Measurements from ENCODE around the gene R3HCC1L. TPM values are rescaled to one million over a fixed set of nuclear protein-coding genes. Genes with fewer than 3 reads are reported as not detected.
"Not testable (repeated sequence)": the region's sequence is repeated elsewhere in the genome, so short reads cannot be mapped to it uniquely, and the experiment has no call there.

The R3HCC1L gene
- total and polyA plus RNA-seq, 2 donors (not counting 1 experiment from before 2014, with no cell fraction given), result 11.6 to 25.1 TPM

GRCh38 chr10:98153213-98153958 lies 18.9 kb downstream of the R3HCC1L start:
- H3K4me1 ChIP-seq (ENCODE audit: control insufficient read depth in 2 of 2, insufficient read depth in 2 of 2, low read length in 2 of 2); H3K4me3 Mint-ChIP-seq; H3K4me3 ChIP-seq (ENCODE audit: control extremely low read depth in 1 of 5, extremely low read depth in 1 of 5, insufficient read depth in 1 of 5, low read depth in 2 of 5, low read length in 4 of 5); H3K27ac Mint-ChIP-seq; ATAC-seq (ENCODE audit: low read depth); DNase-seq; POLR2A ChIA-PET; H3K4me2 ChIP-seq (replicated peaks; ENCODE audit: low read depth, low read length, poor library complexity, severe bottlenecking); intact Hi-C loops (cut with micrococcal nuclease); H3K27me3 Mint-ChIP-seq; H2AFZ ChIP-seq (ENCODE audit: insufficient read depth, low read depth, low read length, poor library complexity, severe bottlenecking); H3K27ac ChIP-seq (ENCODE audit: low read length in 2 of 2); H3K9ac ChIP-seq (ENCODE audit: low read length); H3K4me1 Mint-ChIP-seq; H3K27me3 ChIP-seq (replicated peaks in 1 of 4; ENCODE audit: control extremely low read depth in 1 of 4, control insufficient read depth in 3 of 4, insufficient read depth in 4 of 4, low read length in 3 of 4): not testable (repeated sequence)
- peaks cover 78% of the 10 kb centered on the region for H3K79me2 ChIP-seq (ENCODE audit: control insufficient read depth, insufficient read depth, low read length)
- 80% methylated on average over 2 of the region's 8 CpGs for WGBS (ENCODE audit: insufficient coverage)
- H4K20me1 ChIP-seq (ENCODE audit: control insufficient read depth, insufficient read depth, low read length, poor library complexity, severe bottlenecking), result peaks cover 41% of the 10 kb centered on the region
- peaks cover 10% of the 10 kb centered on the region for H3K9me3 Mint-ChIP-seq (ENCODE audit: insufficient read depth)
- H3K9me3 ChIP-seq (ENCODE audit: control extremely low read depth in 1 of 3, control insufficient read depth in 2 of 3, insufficient read depth in 1 of 3, low read length in 2 of 3), result peaks cover 4 to 17% (median 13%) of the 10 kb centered on the region in 3 donors
- peaks cover 16 to 28% of the 10 kb centered on the region in 2 experiments for H3K36me3 ChIP-seq (replicated peaks in 1 of 2; ENCODE audit: control extremely low read depth in 1 of 2, control insufficient read depth in 1 of 2, extremely low read depth in 1 of 2, insufficient read depth in 2 of 2, low read length in 1 of 2)
- CTCF ChIA-PET, result interaction anchor here (0.7 kb wide), 2 partner anchors 14 to 36 kb away, joined by 4 to 5 read pairs; no protein-coding TSS in a partner anchor

GRCh38 chr10:98154076-98154475 lies 19.6 kb downstream of the R3HCC1L start:
- no peak overlapping the region for H2AFZ ChIP-seq (ENCODE audit: insufficient read depth, low read depth, low read length, poor library complexity, severe bottlenecking)
- H3K9ac ChIP-seq (ENCODE audit: low read length), result no peak overlapping the region
- 96% methylated on average over 2 of the region's 3 CpGs for WGBS (ENCODE audit: insufficient coverage)
- no peak overlapping the region for H3K4me3 ChIP-seq (ENCODE audit: control extremely low read depth in 1 of 5, extremely low read depth in 1 of 5, insufficient read depth in 1 of 5, low read depth in 2 of 5, low read length in 4 of 5)
- H3K79me2 ChIP-seq (ENCODE audit: control insufficient read depth, insufficient read depth, low read length), result peaks cover 71% of the 10 kb centered on the region
- H3K9me3 Mint-ChIP-seq (ENCODE audit: insufficient read depth), result peaks cover 7% of the 10 kb centered on the region
- H4K20me1 ChIP-seq (ENCODE audit: control insufficient read depth, insufficient read depth, low read length, poor library complexity, severe bottlenecking), result peaks cover 48% of the 10 kb centered on the region
- H3K4me1 Mint-ChIP-seq, result peaks cover 10% of the 10 kb centered on the region
- no peak overlapping the region for H3K27ac ChIP-seq (ENCODE audit: low read length in 2 of 2)
- H3K4me3 Mint-ChIP-seq, result no peak overlapping the region
- CTCF ChIA-PET, result interaction anchor here (0.7 kb wide), 2 partner anchors 14 to 37 kb away, joined by 4 to 5 read pairs; no protein-coding TSS in a partner anchor
- H3K4me2 ChIP-seq (replicated peaks; ENCODE audit: low read depth, low read length, poor library complexity, severe bottlenecking), result no peak overlapping the region
- no peaks in the 10 kb centered on the region for H3K27me3 ChIP-seq (replicated peaks in 1 of 4; ENCODE audit: control extremely low read depth in 1 of 4, control insufficient read depth in 3 of 4, insufficient read depth in 4 of 4, low read length in 3 of 4)
- H3K4me1 ChIP-seq (ENCODE audit: control insufficient read depth in 2 of 2, insufficient read depth in 2 of 2, low read length in 2 of 2), result no peaks in the 10 kb centered on the region
- ATAC-seq (ENCODE audit: low read depth) (no peak), DNase-seq (no peak)
- no peak overlapping the region for H3K27ac Mint-ChIP-seq
- TF ChIP-seq EZH2 (IDR thresholded peaks at IDR 0.05; ENCODE audit: borderline replicate concordance, insufficient read depth, low read depth, low read length, poor library complexity, severe bottlenecking) (no peak), CTCF (IDR thresholded peaks at IDR 0.05) (no peak)
- H3K27me3 Mint-ChIP-seq, result no peaks in the 10 kb centered on the region
- intact Hi-C loops (cut with micrococcal nuclease), result no loop called here
- H3K36me3 ChIP-seq (replicated peaks in 1 of 2; ENCODE audit: control extremely low read depth in 1 of 2, control insufficient read depth in 1 of 2, extremely low read depth in 1 of 2, insufficient read depth in 2 of 2, low read length in 1 of 2), result peaks cover 16 to 28% of the 10 kb centered on the region in 2 experiments
- POLR2A ChIA-PET, result no interaction called here
- H3K9me3 ChIP-seq (ENCODE audit: control extremely low read depth in 1 of 3, control insufficient read depth in 2 of 3, insufficient read depth in 1 of 3, low read length in 2 of 3), result peaks cover 4 to 14% (median 13%) of the 10 kb centered on the region in 3 donors
